Neural cell (in vitro differentiated cells): ENCODE data around the gene AGPAT3.

ENCODE experiments used
- EP300 ChIP-seq: fragments of 450-650 bp; conservative IDR thresholded peaks from 2 replicates; pipeline ENCODE4 v1.6.1; 2014; ENCODE audit warnings: antibody characterized with exemption, mild to moderate bottlenecking, moderate library complexity; ENCODE audit not compliant: poor library complexity, severe bottlenecking
- POLR2AphosphoS5 ChIP-seq: IDR thresholded peaks from 2 replicates; pipeline ENCODE4 v1.6.1; 2012
- RAD21 ChIP-seq: fragments of 450-650 bp; conservative IDR thresholded peaks from 2 replicates; pipeline ENCODE4 v1.6.1; 2014; ENCODE audit warnings: antibody characterized with exemption, mild to moderate bottlenecking, moderate library complexity
- REST ChIP-seq: IDR thresholded peaks from 2 replicates; pipeline ENCODE4 v1.6.1; 2012; ENCODE audit warnings: borderline replicate concordance
- SMC3 ChIP-seq: fragments of 450-650 bp; conservative IDR thresholded peaks from 2 replicates; pipeline ENCODE4 v1.6.1; 2014; ENCODE audit warnings: antibody characterized with exemption, mild to moderate bottlenecking, moderate library complexity; ENCODE audit not compliant: poor library complexity
- TAF1 ChIP-seq: IDR thresholded peaks from 2 replicates; pipeline ENCODE4 v1.6.1; 2012; ENCODE audit warnings: low read depth
- TF ChIP-seq, protein P1 (sequence below): fragments of 450-650 bp; IDR thresholded peaks from 2 replicates; pipeline ENCODE4 v1.5.1; 2014; ENCODE audit warnings: antibody characterized with exemption, mild to moderate bottlenecking, moderate library complexity; ENCODE audit not compliant: poor library complexity, severe bottlenecking

DNA sequence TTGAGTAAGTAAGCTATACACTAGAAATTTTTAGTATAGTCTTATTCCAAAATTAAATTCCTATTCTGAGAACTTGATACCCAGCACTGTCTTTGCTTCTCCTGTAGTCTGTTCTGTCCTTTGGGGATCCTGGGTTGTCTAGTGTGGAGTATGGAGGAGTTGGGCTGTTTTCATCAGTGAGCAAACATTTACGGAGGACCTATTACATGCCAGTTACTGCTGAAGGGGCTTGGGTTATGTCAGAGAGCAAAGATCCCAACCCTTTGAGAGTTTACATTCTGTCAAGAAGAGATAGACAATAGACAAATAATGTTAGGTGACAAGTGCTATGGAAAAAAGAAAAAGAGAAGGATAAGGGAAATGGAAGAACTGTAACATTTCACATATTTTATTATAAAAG, 156.0 kb downstream of the AGPAT3 start:
- TF ChIP-seq, protein P1, sequence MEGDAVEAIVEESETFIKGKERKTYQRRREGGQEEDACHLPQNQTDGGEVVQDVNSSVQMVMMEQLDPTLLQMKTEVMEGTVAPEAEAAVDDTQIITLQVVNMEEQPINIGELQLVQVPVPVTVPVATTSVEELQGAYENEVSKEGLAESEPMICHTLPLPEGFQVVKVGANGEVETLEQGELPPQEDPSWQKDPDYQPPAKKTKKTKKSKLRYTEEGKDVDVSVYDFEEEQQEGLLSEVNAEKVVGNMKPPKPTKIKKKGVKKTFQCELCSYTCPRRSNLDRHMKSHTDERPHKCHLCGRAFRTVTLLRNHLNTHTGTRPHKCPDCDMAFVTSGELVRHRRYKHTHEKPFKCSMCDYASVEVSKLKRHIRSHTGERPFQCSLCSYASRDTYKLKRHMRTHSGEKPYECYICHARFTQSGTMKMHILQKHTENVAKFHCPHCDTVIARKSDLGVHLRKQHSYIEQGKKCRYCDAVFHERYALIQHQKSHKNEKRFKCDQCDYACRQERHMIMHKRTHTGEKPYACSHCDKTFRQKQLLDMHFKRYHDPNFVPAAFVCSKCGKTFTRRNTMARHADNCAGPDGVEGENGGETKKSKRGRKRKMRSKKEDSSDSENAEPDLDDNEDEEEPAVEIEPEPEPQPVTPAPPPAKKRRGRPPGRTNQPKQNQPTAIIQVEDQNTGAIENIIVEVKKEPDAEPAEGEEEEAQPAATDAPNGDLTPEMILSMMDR = no peak
- no peak for TF ChIP-seq SMC3
- no peak for TF ChIP-seq REST
- no peak for TF ChIP-seq EP300
- TF ChIP-seq RAD21 = no peak
- no peak for TF ChIP-seq TAF1
- TF ChIP-seq POLR2AphosphoS5 = no peak
